GM12872 (cell line): ENCODE data around the gene FGD5.

Experiments used
- TF ChIP-seq, protein P1 (sequence below): IDR thresholded peaks from 3 replicates; pipeline ENCODE4 v1.5.1; 2011; ENCODE audit warnings: low read depth, mild to moderate bottlenecking, low read length, moderate library complexity; ENCODE audit not compliant: insufficient read depth

Gene FGD5

DNA sequence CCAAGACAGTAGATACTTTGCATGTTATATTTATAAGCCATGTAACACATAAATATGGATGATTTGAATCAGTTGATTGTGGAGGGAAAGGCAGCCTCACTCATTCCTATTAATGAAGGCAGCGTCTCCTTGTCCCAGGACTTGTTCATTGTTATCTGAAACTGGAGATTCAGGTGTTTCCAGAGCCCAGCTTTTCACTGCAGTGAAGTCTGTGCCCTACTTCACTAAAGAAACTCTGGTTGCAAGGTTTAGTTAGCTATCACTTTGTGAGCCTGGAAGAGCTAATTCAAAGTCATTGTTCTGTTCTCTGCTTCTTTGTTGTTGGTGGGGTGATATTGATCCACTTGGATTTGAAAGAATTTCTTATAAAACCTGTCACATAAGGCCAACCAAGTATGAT is 138.4 kb downstream of the FGD5 start:
- TF ChIP-seq, protein P1, sequence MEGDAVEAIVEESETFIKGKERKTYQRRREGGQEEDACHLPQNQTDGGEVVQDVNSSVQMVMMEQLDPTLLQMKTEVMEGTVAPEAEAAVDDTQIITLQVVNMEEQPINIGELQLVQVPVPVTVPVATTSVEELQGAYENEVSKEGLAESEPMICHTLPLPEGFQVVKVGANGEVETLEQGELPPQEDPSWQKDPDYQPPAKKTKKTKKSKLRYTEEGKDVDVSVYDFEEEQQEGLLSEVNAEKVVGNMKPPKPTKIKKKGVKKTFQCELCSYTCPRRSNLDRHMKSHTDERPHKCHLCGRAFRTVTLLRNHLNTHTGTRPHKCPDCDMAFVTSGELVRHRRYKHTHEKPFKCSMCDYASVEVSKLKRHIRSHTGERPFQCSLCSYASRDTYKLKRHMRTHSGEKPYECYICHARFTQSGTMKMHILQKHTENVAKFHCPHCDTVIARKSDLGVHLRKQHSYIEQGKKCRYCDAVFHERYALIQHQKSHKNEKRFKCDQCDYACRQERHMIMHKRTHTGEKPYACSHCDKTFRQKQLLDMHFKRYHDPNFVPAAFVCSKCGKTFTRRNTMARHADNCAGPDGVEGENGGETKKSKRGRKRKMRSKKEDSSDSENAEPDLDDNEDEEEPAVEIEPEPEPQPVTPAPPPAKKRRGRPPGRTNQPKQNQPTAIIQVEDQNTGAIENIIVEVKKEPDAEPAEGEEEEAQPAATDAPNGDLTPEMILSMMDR, result no peak

- TF ChIP-seq, protein P1, result no peak
Observed at GRCh38 chr3:14957925-14958324, 139.2 kb downstream of the FGD5 start.

DNA sequence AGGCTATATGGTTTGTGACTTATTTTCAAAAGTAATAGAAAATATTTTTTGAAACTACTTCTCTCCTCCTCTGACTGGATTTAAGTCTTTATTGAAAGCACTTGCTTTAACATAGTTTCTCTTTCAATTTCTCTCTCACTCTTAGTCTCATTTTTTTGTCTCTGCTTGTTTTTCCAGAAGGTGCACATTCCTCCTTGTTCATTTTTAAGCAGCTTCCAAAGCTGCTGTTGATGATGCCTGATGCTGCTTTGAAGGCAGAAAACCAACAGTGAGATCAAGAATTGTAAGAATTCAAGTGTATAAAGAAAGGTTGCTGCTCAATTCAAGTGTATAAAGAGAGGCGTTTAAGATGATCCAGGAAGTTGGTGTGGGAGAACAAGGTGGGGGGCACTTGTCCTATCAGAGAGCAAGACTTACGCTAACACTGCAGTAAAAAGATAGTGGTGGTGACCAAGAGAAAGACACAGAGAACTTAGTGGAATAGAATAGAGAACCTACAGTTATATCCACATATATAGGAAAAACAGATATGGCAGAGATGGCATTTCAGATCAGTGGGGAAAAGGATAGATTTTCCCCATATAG is 140.7 kb downstream of the FGD5 start:
- TF ChIP-seq, protein P1, result no peak

- TF ChIP-seq, protein P1, result no peak
Observed at GRCh38 chr3:14962762-14963161, 144.0 kb downstream of the FGD5 start.

DNA sequence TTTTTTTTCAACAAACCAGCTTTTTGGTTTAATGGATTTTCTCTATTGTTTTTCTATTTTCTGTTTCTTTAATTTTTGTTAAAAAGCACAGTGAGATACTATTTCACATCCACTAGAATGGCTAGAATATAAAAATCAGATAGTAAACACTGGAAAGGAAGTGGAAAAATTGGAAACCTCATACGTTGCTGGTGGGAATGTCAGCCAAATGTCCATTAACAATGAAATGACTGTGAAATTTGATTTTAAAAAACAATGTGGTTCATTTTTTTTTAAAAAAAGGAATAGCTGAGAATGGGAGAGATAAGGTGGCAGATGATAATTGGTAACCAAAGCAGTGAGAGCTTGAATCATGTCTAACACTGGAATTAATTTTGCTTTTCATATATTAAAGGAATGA is 148.5 kb downstream of the FGD5 start:
- TF ChIP-seq, protein P1, result no peak

DNA sequence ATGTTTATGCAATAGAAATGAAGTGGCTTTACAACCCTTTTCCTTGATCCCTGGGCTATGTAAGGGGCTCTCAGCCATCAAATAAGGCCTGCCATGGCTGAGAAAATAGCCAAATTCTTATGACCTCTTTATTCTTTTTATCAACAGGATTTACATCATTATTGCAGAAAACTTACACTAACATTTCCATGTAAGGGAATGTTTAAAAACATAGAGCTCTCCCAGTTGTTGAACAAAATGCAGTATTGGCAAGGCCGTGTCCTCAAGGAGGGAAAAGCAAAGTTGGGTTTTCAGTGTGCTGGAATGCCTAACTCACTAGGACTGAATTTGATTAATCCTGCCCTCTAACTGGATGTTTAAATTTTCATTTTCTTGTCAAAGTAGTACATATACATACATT is 150.9 kb downstream of the FGD5 start:
- TF ChIP-seq, protein P1, result no peak

GRCh38 chr3:14976317-14976716 is 157.6 kb downstream of the FGD5 start:
- TF ChIP-seq, protein P1, result no peak

DNA sequence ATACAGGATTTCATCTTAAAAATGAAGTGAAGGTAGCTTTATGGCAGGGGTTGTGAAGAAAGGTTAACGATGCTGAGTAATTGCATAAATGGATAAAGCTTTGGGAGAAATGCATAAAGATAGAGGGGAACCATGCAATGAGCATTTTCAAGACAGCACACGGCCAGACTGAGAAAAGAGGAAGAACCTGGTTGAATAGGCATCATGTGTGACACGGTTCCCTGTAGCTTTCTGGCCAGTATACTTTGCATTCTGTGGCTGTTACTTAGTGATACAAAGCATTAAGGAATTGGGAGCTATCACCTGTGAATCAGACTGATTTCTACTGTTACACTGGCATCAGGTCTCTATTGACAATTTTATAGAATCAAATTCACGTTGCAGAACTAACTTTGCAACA is 161.9 kb downstream of the FGD5 start:
- TF ChIP-seq, protein P1, result no peak
